ENCODE results near the gene METTL26.
A peak's percentile ranks its signal among the peaks of the same experiment; 100 is the strongest.
"Not testable (repeated sequence)": the region's sequence is repeated elsewhere in the genome, so short reads cannot be mapped to it uniquely, and the experiment has no call there.

Gene METTL26

DNA sequence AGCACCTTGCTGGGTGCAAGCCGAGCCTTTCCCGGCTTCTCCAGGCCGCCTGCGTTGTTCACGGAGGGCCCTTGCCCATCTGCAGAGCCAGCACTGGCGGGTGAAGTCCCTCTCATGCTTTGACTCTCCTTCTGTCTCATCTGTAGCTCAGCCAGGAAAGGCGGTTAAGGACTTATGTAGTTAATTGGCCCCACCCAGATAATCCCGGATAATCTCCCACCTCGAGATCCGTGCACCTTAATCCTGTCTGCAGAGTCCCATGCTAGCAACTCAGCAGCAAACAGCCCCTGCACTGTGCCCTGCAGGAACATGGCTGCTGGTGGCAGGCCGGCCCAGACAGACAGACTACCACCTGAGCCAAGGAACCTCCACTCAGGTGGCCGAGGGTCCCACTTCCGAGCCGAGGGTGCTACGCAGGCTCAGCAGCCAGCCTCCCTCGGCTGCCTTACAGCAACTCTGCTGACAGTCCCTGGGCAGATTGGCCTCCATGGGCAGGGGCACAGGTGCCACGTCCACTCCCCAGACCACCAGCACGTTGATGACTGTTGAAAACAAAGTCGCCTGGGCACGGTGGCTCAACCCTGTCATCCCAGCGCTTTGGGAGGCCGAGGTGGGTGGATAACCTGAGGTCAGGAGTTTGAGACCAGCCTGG lies 29.3 kb downstream of the METTL26 start:
- no peak for DNase-seq (ENCODE audit: extremely low read depth in 1 of 2, low read depth in 1 of 2)

DNA sequence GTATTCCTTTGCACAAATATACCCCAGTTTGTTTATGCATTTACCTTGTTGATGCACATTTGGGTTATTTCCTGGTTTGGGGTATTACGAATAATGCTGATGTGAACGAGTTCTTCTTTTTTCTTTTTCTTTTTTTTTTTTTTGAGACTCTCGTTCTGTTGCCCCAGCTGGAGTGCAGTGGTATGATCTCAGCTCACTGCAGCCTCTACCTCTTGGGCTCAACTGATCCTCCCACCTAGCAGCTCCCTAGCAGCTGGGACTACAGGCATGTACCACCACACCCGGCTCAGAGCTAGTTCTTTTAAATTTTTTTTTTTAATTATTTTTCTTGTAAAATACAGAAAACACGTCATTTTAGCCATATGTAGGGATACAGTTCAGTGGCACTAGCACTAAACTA lies 32.2 kb downstream of the METTL26 start:
- no peak for DNase-seq (ENCODE audit: extremely low read depth in 1 of 2, low read depth in 1 of 2)

DNA sequence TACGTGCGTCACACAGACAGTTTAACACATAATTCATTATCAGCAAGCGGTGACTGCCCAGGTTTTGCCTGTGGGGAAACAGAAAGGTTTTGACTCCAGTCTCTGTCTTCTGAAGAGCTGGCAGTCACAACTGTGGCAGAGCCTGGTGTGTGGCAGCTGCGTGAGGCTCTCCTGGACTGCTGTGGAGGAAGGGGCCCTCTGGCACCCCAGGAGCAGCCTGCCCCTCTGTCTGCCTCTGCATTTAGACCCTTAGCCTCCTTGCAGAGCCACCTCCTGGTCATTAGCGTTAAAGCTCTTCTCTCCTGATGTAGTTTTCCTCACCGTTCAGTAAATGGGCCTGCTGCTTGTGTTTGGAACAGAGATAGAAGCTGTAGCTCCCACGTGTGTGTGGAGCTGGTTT lies 35.3 kb downstream of the METTL26 start:
- DNase-seq (ENCODE audit: extremely low read depth in 1 of 2, low read depth in 1 of 2), result no peak

DNA sequence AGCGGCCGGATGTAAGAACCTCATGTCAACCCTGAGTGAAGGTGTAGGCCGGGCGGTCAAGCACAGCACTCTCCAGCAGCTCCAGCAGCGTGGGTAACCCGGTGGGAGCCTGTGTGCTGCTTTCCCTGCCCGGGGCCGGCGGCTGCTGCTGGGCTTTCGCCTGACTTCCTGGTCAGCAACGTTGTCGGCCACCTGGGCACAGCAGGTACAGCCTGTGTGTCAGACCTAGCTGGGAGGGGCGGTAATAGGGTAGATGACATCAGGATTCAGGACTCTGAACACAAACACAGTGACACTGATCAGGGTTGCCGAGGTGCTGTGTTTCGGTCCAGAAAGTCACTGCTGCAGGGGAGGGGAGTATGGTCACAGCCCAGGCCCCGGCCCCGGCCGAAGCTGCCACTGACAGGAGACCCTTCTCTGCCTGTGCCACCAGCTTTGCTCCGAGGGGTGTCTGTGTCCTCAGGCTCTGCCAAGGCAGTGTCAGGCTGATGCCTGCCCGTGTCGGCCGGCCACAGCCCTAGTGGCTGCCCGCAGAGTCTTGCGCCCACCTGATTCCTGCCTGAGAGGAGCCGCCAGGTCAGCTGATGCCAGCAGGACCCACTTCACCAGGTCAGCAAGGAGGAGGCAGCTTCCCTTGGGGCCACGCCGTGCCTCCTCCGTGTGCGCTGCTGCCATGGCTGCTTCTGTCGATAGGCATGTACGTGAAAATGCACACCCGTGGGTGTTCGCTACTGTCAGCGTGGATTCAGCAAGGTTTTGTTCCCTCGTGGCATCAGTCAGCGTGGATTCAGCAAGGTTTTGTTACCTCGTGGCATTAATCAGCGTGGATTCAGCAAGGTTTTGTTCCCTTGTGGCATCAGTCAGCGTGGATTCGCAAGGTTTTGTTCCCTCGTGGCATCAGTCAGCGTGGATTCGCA lies 37.0 kb downstream of the METTL26 start:
- no peak for DNase-seq (ENCODE audit: extremely low read depth in 1 of 2, low read depth in 1 of 2)

DNA sequence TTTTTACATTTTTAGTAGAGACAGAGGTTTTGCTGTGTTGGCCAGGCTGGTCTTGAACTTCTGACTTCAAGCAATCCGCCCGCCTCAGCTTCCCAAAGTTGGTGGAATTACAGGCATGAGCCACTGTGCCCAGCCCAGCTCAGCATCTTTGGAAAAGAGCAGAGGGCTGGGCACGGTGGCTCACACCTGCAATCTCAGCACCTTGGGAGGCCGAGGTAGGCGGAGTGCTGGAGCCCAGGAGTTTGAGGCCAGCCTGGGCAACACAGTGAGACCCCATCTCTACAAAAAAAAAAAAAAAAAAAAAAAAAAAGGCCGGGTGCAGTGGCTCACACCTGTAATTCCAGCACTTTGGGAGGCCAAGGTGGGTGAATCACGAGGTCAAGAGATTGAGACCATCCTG lies 38.5 kb downstream of the METTL26 start:
- not testable (repeated sequence) for DNase-seq (ENCODE audit: extremely low read depth in 1 of 2, low read depth in 1 of 2)

DNA sequence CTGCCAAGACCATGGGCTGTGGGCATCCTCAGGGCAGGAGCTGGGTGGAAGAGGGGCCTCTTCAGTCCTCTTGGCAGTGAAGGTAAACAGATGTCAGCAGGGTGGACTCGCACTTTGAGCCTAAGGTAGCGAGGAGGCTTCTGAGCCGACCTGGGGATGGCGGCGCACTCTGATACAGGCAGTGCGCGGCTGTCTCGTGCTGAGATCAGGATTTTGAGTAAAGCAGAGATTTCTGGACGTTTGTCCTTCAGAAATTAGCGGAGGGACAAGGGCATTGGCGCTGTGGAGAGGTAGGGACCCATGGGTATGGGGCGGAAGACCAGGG lies 39.4 kb downstream of the METTL26 start:
- no peak for DNase-seq (ENCODE audit: extremely low read depth in 1 of 2, low read depth in 1 of 2)

DNA sequence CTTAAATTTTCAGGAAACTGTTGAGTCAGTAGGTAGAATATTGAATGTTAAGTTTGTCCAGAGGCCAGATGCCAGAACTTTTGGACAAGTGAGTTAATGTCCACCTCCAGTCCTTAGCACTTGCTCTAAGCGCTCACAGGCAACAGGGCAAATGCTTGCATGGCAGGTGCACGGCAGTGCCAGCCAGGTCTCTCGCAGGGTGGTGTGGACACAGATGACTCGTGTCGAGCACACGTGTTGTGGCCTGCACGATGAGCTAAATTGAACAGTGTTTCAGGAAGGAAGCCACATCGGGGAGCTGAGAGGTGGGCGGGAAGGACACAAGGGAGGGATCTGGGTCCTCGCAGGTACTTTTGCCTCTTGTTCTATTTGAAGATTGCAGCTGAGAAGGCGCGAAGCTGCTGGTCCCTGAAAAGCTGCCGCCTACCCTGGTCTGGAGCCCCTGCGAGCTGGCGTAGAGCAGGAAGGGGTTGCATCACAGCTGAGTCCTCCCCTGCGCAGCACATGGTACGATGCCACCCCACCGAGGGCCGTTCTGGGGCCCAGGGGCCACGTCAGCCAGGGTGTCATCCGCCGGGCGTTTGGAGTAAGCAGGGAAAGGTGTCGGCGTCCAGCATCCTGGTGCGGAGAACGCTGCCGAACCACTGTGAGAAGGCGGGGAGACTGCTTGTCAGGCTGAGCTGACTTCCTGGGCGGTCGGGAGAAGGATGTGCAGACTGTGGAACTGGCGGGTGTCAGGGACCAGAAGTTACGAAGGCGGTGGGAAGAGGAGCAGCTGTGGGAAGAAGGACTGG lies 40.0 kb downstream of the METTL26 start:
- no peak for DNase-seq (ENCODE audit: extremely low read depth in 1 of 2, low read depth in 1 of 2)

DNA sequence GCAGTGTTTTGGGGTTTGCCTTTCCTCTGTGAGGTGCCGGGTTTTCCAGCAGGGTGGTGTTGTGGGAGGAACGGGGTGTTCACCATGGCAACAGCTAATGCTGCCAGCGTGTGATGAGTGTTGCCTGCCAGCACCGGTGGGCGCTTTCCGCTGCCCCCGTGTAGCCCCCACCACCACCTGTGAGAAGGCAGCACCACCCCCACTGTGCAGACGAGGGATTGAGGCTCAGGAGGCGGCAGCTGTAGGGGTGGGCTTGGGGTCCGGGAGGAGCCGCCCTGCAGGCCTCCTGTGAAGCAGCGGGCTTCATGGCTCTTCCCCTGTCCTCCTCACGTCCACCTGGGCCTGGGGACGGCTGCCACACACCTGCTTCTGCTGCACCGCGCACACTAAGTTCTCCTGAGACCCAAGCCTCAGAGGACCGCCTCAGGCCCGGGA lies 41.0 kb downstream of the METTL26 start:
- no peak for DNase-seq (ENCODE audit: extremely low read depth in 1 of 2, low read depth in 1 of 2)

DNA sequence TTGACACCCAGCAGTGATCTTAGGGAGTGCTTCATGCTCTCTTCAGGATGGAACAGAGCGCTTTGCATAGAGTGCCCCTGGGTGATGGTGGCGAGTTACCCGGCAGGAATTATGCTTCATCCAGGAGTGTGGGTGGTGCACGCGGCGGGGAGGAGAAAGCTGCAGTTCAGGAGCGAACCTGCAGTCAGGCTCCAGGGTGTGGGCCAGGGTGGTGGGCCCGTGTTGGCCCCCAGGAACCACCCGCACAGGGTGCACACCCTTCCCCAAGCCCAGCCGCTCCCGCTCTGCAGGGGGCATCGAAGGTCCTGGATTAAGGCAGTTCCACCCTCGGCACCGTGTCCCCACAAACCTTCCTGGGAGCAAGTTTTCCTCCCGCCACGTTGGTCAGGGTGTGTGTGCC lies 42.3 kb downstream of the METTL26 start:
- DNase-seq (ENCODE audit: extremely low read depth in 1 of 2, low read depth in 1 of 2), result no peak

DNA sequence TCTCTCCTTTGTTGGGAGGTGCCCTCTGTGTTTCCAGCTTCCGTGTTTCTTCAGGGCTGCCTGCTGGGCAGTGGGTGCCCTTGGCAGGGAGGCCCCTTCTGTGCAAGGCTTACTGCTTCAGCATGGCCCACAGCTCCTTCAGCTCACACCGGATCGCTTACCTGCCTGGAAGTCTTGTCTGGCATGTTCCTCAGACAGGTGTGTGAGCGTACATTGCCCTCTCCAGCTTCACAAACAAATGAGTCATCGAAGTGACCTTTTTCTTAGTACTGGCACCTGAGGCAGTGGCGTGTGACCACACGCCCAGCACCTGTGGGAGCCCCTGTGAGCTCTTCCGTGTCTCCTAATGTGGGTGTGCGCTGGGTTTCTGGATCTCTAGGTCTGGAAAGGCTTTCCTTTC lies 42.7 kb downstream of the METTL26 start:
- DNase-seq (ENCODE audit: extremely low read depth in 1 of 2, low read depth in 1 of 2), result no peak

DNA sequence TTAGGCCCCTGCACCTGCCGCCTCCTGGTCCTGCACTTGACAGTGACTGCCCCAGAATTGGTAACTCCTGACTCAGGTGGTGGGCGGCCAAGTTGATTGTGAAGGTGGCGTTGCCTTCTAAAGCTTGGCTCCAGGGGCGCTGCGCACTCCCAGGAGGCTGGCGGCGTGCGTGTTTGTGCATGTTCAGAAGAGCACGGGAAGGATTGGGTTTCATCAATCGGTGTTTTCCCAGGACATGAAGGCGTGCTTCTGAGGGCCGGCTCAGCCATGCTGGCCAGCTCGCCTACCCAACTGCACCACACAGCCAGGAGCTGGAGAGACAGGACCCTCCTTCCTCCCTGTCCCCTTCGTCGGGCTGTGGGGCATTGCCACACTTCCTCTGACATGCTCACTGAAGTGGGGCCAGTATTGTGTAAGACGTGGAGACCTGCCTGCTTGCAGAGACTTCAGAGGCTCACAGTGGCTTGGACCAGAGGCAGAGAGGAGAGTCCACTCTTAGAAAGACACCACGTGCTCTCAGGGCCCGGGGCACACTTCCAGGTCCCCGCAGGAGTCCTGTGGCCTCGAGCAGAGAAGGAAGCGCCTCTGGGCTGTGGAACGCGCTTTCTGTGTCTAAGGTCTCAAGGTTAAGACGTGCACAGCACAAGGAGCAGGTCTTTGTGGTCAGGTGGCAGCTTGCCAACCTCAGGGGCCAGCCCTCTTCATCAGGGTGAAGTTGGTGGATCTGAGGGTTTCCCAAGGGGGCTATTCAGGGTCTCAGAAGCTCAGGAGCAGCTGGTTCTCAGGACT lies 43.4 kb downstream of the METTL26 start:
- DNase-seq (ENCODE audit: extremely low read depth in 1 of 2, low read depth in 1 of 2), result no peak

DNA sequence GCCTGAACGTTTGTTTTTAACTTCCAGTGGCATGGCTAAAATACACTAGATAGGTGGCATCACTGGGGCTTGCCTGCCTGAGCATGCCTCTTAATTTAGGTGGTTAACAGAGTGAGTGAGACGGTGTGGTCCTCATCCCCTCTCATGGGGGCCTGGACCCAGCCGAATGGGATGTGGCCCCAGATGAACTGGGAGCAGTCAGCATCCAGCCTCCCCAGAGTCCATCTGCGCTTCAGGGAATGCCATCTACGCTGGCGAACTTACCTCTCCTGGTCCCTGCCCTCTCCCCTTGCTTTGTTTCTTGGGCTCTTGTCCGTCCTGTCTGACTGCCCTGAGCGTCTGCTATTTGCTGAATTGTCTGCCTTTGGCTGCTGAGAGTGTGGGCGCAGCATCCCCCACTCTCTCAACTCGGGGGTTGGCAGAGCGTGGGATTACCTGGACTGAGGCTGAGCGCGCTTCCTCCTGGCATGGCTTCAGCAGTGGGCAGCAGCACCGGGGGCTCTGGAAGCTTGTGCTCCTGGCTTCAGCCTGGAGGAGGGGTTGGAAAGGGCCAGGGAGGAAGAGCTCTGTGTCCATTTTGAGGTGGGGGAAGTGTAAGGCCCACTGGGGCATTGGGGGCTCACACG lies 44.1 kb downstream of the METTL26 start:
- no peak for DNase-seq (ENCODE audit: extremely low read depth in 1 of 2, low read depth in 1 of 2)

DNA sequence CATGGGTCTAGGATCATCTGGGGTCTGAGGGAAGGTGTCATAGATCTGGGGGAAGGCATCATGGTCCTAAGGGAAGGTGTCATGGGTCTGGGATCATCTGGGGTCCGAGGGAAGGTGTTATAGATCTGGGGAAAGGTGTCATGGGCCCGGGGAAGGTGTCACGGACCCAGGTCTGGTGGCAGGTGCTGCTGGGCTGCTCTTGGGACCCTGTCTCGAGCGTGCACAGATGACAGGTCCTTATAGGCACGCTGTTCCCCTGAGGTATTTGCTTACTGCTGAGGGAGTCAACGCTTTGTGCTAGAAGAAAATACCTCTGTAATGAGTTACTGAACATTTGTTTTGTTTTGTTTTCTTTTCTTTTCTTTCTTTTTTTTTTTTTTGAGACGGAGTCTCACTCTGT lies 44.9 kb downstream of the METTL26 start:
- DNase-seq (ENCODE audit: extremely low read depth in 1 of 2, low read depth in 1 of 2), result no peak

DNA sequence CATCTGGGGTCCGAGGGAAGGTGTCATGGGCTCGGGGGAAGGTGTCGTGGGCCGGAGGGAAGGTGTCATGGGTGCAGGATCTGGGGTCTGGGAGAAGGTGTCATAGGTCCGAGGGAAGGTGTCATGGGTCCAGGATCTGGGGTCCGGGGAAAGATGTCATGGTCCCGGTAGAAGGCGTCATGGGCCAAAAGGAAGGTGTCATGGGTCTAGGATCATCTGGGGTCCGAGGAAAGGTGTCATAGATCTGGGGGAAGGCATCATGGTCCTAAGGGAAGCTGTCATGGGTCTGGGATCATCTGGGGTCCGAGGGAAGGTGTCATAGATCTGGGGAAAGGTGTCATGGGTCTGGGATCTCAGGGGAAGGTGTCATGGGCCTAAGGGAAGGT lies 45.3 kb downstream of the METTL26 start:
- no peak for DNase-seq (ENCODE audit: extremely low read depth in 1 of 2, low read depth in 1 of 2)

DNA sequence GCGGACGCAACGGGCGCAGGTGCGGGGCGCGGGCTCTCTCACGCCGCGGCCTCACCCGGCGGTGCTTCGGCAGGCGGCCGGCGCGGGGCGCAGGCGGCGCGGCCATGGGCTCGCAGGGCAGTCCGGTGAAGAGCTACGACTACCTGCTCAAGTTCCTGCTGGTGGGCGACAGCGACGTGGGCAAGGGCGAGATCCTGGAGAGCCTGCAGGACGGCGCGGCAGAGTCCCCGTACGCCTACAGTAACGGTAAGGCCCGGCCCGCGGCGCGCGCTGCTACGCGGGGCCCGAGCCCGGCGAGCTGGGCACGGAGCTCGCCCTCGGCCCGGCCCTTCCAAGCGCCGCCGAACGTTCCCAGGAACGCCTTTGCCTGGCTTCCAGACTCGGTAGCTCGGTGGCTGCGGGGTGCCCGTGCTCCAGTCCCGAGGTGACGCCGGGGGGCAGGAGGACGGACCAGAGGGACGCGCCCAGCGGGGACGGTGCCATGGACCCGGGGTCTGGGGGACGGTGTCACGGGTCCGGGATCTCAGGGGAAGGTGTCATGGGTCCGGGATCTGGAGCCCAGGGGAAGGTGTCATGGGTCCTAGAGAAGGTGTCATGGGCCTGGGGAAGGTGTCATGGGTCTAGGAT lies 45.8 kb downstream of the METTL26 start:
- DNase-seq (ENCODE audit: extremely low read depth in 1 of 2, low read depth in 1 of 2), result no peak

DNA sequence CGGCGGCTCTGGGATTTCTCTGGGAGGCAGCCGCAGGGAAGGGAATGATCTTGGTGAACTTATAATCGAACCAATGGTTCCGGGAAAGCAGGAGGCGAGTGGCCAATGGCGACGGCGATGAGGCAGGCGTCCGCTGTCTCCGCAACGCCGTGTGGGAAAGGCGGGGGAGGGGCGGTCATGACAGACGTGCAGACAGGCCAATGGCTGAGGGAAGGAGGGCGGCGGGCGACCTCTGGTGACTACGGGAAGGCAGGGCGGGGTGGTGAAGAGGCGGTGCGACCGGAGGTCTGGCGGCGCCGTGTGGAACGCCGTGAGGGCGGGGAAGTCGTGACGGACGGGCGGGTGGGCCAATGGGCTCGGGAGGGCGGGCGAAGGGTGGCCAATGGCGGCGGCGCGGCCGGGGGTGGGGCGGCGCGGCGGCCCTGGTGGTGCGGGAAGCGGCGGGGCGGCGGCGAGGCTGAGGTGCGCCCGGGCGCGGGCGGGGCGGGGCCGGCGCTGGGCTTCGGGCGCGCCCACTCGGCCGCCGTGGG lies 46.4 kb downstream of the METTL26 start, which contains the start of gene RAB40C:
TSS of gene RAB40C (plus strand) at position 409 of the 530 bp plus-strand sequence. CDS start 226 bp downstream, outside the sequence.
- DNase-seq (ENCODE audit: extremely low read depth in 1 of 2, low read depth in 1 of 2), result peak; percentile 95 to 99

DNA sequence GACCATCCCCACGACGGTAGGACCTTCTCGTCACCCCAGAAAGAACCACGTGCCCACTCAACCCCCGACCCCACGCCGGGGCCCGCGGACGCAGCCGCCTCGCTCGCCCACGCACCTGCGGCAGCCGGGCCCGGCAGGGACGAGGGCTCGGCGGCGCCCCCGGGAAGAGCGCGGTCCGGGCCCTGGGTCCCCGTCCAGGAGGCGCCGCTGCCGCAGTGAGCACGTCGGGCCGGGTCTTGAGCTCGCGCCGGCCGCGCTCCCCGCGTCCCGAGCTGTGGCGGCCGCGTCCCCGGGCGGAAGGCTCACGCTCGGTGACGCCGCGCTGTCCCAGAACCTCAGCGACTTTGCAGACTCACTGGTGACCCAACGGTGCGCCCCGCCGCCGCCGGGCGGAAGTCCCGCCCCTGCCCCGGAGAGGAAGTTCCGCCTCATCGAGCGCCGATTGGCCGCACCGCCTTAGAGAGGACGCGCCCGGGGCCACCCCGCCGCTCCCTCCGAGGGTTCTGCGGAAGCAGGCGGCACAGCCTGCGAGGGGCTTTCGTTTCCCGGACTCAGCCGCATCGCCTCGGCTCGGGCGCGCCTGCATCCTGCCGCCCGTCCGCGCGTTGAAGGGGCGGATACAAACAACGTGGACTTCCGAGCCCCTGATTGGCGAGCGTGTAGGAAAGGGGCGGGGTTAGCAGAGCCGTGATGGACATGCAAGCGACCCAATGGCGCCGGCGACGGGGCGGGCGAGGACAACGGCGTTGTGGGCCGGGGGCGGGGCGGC lies 47.0 kb downstream of the METTL26 start:
- peak; percentile 91 to 92 for DNase-seq (ENCODE audit: extremely low read depth in 1 of 2, low read depth in 1 of 2)

DNA sequence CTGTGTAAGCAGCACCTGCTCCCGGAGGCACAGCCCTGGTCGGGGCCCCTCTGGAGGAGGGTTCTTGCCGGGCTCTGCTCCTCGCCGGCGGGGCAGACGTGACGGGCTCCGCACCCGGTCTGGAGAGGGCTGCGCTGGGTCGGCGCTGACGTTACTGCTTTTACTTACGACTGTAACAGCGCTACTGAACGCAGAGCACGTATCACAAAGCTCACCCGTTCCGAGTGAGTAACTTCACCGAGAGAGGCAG lies 47.5 kb downstream of the METTL26 start:
- peak in 1 of 2 donors; percentile 58 for DNase-seq (ENCODE audit: extremely low read depth in 1 of 2, low read depth in 1 of 2)
